Vagina (tissue), 2 donors: ENCODE measurements around the gene RPL7L1. TPM values are rescaled to one million over a fixed set of nuclear protein-coding genes. Genes with fewer than 3 reads are reported as not detected.

Source experiments
- DNase-seq, 2 donors: peaks; one replicate each; pipeline ENCODE4 v3.0.0-alpha.2; 2017; ENCODE audit errors: extremely low spot score in 2 of 2
- H3K27ac ChIP-seq: fragments of 200-600 bp; sonication (generic); one replicate; pipeline ENCODE4 v1.5.1; 2019
- H3K27me3 ChIP-seq: fragments of 200-600 bp; sonication (generic); one replicate; pipeline ENCODE4 v1.5.1; 2019
- H3K36me3 ChIP-seq, 2 donors: fragments of 200-600 bp; sonication (generic); one replicate each; pipeline ENCODE4 v1.5.1; 2017 to 2019
- H3K4me1 ChIP-seq: fragments of 200-600 bp; sonication (generic); one replicate; pipeline ENCODE4 v1.5.1; 2019
- H3K4me3 ChIP-seq, 2 donors: fragments of 200-600 bp; sonication (generic); 1 replicate in 1 of 2; 2 replicates in 1 of 2; pipeline ENCODE4 v1.5.1; 2016 to 2019
- H3K9me3 ChIP-seq: fragments of 200-600 bp; sonication (generic); one replicate; pipeline ENCODE4 v1.5.1; 2019
- POLR2A ChIP-seq, 2 donors: fragments of 450-650 bp; IDR thresholded peaks; one replicate each; pipeline ENCODE4 v1.6.1; 2017; ENCODE audit warnings: antibody characterized with exemption in 2 of 2, mild to moderate bottlenecking in 2 of 2, moderate library complexity in 2 of 2
- POLR2AphosphoS5 ChIP-seq, 2 donors: sonication (generic); formaldehyde crosslinking; IDR thresholded peaks; one replicate each; pipeline ENCODE4 v1.9.0; 2017; ENCODE audit warnings: antibody characterized with exemption in 2 of 2, mild to moderate bottlenecking in 2 of 2, low read depth in 1 of 2; ENCODE audit not compliant: insufficient read depth in 1 of 2
- intact Hi-C: fragments of 100-400 bp; cut with DNase I; formaldehyde crosslinking; loops from one replicate; pipeline ENCODE4 v1.15.1; 2023
- total RNA-seq: library from RNA; depleted of rRNA; stranded (reverse); fragments of >200 nt; gene quantifications from one replicate; pipeline ENCODE4 v1.2.3, GENCODE V29; 2016
- TF ChIP-seq, protein P1 (sequence below), 3 experiments: fragments of 450-650 bp in 2 of 3; fragments of 200-600 bp in 1 of 3; sonication (generic) in 1 of 3; IDR thresholded peaks; one replicate each; pipeline ENCODE4 v1.5.1; 2017 to 2019; ENCODE audit warnings: antibody characterized with exemption in 3 of 3, mild to moderate bottlenecking in 2 of 3, moderate library complexity in 2 of 3

RPL7L1 gene
- 55.7 TPM for total RNA-seq

DNA sequence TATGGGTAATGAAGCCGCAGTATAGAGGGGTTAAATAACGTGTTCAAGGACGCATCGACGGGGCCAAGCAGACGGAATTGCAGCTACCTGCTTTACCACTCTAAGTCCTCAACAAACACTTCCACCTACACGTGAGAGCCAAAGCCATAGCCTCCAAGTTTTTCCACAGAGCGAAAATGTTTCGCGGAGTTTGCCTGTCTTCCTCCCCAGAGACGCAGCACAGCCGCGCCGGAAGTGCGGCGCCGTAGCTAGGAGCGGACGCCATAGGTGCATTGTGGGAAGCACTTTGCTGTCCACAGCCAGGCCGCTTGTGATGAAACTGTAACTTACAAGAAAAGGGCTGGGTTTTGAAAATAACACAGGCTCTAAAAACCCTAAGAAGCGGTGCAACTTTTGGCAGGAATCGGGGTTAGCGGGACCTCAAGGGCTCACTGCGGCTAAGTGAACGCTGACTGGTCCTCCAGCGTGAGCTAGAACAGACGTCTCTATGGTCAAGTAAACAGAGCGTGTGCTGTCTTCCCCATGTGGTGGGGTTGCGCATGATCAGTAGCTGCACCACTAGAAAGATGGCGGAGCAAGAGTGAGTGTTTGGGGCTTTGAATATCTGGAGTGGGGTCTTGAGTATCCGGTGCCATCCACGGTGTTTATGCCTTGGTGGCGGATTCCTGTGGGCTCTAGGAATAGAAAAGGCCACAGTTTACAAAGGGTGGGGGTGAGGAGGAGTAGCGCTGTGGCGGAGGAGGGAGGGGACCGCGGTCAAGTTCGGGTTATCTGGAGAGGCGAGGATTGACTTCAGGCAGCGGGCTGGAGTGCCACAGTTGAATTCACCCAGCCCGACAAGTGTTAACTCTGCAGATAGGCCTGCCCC lies at the start of gene RPL7L1:
Gene RPL7L1 (plus strand): TSS at position 245 of the 868 bp plus-strand sequence. CDS start 295 bp downstream, at position 540.
- Histone ChIP-seq H3K9me3 (no peaks in the 10 kb centered on the region), H3K27me3 (no peaks in the 10 kb centered on the region), H3K36me3 (peaks cover 0 to 24% of the 10 kb centered on the region in 2 donors), H3K27ac (peak within 1 kb of the TSS; percentile 92), H3K4me3 (peak within 1 kb of the TSS; percentile 69 to 78), H3K4me1 (peaks cover 29% of the 10 kb centered on the region)
- TF ChIP-seq POLR2AphosphoS5 (IDR thresholded peaks at IDR 0.05; ENCODE audit: insufficient read depth in 1 of 2, low read depth in 1 of 2) (peak; percentile 90 to 93), POLR2A (IDR thresholded peaks at IDR 0.05) (peak in 1 of 2 donors; percentile 58)
- TF ChIP-seq, protein P1, sequence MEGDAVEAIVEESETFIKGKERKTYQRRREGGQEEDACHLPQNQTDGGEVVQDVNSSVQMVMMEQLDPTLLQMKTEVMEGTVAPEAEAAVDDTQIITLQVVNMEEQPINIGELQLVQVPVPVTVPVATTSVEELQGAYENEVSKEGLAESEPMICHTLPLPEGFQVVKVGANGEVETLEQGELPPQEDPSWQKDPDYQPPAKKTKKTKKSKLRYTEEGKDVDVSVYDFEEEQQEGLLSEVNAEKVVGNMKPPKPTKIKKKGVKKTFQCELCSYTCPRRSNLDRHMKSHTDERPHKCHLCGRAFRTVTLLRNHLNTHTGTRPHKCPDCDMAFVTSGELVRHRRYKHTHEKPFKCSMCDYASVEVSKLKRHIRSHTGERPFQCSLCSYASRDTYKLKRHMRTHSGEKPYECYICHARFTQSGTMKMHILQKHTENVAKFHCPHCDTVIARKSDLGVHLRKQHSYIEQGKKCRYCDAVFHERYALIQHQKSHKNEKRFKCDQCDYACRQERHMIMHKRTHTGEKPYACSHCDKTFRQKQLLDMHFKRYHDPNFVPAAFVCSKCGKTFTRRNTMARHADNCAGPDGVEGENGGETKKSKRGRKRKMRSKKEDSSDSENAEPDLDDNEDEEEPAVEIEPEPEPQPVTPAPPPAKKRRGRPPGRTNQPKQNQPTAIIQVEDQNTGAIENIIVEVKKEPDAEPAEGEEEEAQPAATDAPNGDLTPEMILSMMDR (IDR thresholded peaks at IDR 0.05), result peak in 2 of 3 experiments; percentile 45 to 47
- intact Hi-C loops, result loop anchor here (2.0 to 10.0 kb wide), 4 partner anchors 97 to 222 kb away; partner anchors contain the start of genes BICRAL and PRPH2
- peak in 1 of 2 donors; percentile 92 for DNase-seq

DNA sequence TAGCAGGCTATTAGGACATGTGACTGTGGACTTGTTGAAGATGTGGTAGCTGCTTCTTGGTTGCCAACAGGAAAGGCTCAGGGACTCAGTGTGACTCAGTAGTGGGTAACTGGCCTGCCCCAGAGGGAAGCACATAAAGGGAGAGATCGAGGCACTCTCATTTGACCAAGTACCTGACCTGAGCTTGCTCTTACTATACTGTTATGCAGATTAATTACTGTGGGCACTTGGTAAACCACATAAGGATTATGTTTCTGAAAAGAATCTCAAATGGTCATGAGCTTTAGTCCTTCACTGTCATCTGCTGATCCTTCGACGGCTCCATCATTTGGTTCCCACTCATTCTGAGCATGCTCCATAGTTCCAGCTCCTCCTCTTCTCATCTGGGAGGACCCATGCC lies 48.2 kb upstream of the RPL7L1 start:
- Histone ChIP-seq H3K36me3 (peaks cover 0 to 43% of the 10 kb centered on the region in 2 donors), H3K27ac (no peak overlapping the region), H3K4me1 (peaks cover 5% of the 10 kb centered on the region), H3K9me3 (no peaks in the 10 kb centered on the region), H3K27me3 (no peaks in the 10 kb centered on the region), H3K4me3 (no peak overlapping the region)
- no peak for DNase-seq
- no peak for TF ChIP-seq POLR2AphosphoS5 (IDR thresholded peaks at IDR 0.05; ENCODE audit: insufficient read depth in 1 of 2, low read depth in 1 of 2)
- no peak for TF ChIP-seq POLR2A (IDR thresholded peaks at IDR 0.05)
- TF ChIP-seq, protein P1 (IDR thresholded peaks at IDR 0.05), result no peak
- intact Hi-C loops, result no loop called here

DNA sequence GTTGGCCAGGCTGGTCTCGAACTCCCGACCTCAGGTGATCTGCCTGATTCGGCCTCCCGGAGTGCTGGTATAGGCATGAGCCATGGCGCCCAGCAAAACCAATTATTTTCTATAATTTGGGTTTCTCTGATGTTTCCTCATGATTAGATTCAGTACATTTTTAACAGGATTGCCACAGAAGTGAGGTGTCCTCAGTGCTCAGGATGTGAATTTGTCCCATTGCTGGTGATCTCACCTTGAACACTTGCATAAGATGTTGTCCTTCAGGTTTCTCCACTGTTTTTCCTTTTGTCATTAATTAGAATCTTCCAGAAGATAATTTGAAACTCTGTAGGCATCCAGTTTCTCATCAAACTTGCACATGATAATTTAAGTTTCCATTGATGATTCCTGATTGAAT lies 45.4 kb upstream of the RPL7L1 start:
- intact Hi-C loops, result no loop called here
- Histone ChIP-seq H3K27ac (no peak overlapping the region), H3K36me3 (peaks cover 0 to 21% of the 10 kb centered on the region in 2 donors), H3K27me3 (no peaks in the 10 kb centered on the region), H3K9me3 (no peaks in the 10 kb centered on the region), H3K4me1 (peaks cover 5% of the 10 kb centered on the region), H3K4me3 (no peak overlapping the region)
- DNase-seq, result no peak
- no peak for TF ChIP-seq POLR2AphosphoS5 (IDR thresholded peaks at IDR 0.05; ENCODE audit: insufficient read depth in 1 of 2, low read depth in 1 of 2)
- TF ChIP-seq, protein P1 (IDR thresholded peaks at IDR 0.05), result no peak
- no peak for TF ChIP-seq POLR2A (IDR thresholded peaks at IDR 0.05)

DNA sequence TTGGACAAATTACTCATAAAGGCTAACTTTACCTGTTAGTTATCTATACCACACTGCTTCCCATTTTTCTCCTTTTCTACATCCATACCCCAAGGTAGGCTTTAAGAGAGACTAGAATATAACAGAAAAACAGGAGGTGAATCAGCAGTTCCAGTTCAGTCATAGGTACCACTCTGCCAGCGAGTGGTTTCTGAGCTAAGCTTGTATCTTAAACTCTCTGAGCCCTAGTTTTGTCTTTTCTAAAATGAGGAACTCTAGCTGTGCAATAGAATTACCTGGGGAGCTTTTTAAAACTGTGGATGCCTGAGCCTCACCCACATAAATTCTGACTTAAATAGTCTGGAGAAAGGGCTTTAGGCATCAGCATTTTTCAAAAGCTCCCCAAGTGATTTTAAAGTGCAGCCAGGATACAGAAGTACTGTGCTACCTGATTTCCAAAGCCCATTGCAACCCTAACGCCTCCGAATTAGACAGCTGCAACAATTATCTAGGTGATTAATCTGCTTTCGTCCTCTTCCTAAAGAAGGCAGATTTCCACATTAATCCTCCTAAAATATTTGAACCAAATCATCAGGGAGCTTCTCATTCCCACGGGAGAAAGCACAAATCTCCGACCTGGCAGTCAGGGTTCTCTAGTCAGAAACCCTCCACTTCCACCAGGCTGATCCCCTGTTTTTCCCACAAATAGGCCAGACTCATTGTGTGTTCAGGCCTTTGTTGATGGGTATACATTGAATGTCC lies 37.4 kb upstream of the RPL7L1 start:
- H3K27me3 ChIP-seq, result no peaks in the 10 kb centered on the region

More for the DNA sequence above, 37.4 kb upstream of the RPL7L1 start:
- no peaks in the 10 kb centered on the region for H3K36me3 ChIP-seq
- H3K4me1 ChIP-seq, result no peaks in the 10 kb centered on the region
- no peak overlapping the region for H3K4me3 ChIP-seq
- TF ChIP-seq, protein P1 (IDR thresholded peaks at IDR 0.05), result no peak
- TF ChIP-seq POLR2AphosphoS5 (IDR thresholded peaks at IDR 0.05; ENCODE audit: insufficient read depth in 1 of 2, low read depth in 1 of 2) (no peak), POLR2A (IDR thresholded peaks at IDR 0.05) (no peak)
- intact Hi-C loops, result no loop called here
- no peaks in the 10 kb centered on the region for H3K9me3 ChIP-seq
- H3K27ac ChIP-seq, result no peak overlapping the region
- DNase-seq, result no peak
